ENCODE measurements around the gene PRR9.

The PRR9 gene

DNA sequence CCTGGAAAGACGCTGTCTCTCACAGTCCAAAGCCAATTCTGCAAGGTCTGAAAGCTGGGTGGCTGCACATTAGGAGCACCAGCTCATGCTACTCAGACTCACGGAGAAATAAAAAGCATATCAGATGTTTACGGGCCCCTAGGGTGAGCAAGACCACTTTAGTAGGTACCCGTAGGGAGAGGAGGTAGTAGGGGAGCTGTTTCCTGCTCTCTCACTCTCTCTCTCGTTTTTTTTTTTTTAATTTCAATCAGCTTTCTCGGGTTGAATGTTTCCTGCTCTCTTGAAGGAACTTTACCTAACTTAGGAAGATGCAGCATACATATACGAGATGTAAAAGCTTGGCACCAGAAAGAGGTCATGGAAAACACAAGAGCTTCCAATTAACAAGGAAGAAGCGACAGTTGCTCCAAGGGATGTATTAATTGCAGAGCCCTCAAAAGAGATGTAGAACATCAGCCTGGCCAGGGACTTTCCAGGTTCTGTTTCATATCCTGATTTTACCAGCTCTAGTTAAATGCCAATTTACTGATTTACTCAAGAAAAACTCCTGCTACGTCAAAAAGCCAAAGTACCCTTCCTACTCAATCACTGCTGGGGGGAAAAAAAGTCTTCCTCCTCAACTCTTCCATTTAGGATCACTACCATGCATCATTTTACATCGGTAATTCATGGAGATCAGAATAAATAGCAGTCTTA, 45.2 kb downstream of the PRR9 start:
- no peak for DNase-seq (ENCODE audit: low read depth in 1 of 2, low spot score in 1 of 2)

DNA sequence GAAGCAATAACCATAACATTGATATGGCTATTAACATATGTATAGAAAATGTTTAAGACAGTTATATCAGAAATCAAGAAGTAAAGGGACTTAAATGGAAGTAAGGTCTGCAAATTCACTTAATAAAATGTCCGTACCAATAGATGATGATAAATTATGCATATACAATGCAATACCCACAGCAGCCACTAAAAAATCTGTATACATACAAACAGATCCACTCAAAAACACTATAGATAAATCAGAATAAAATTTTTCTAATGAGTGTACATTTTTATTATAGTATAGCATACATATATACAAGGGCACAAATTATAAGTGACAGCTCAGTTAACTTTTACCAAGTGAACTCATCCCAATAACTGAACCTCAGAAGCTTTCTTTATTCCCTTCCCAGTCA, 48.1 kb downstream of the PRR9 start:
- DNase-seq (ENCODE audit: low read depth in 1 of 2, low spot score in 1 of 2), result no peak

Data from stimulated activated CD4-positive, alpha-beta T cell treated with anti-CD3 and anti-CD28 coated beads, Interleukin-15, amount 100 ng/mL, for 1 hour (primary cell).